Measurements from ENCODE around the gene LYST. TPM values are rescaled to one million over a fixed set of nuclear protein-coding genes. Genes with fewer than 3 reads are reported as not detected.
A peak's percentile ranks its signal among the peaks of the same experiment; 100 is the strongest.

LYST gene
- total and polyA plus RNA-seq, 10 of the 15 experiments (the other 5 are each of a cell fraction or from before 2014, with no cell fraction given), result 3.3 to 28.1 (median 5.6) TPM

- no peak for TF ChIP-seq ZNF687 (IDR thresholded peaks at IDR 0.05)
Measured at GRCh38 chr1:235893840-235894239, 27.1 kb upstream of the LYST start (continued).

GRCh38 chr1:235892734-235893413 lies 26.2 kb upstream of the LYST start:
- WGBS (ENCODE audit: insufficient coverage, insufficient replicate concordance, low lambda C conversion rate, missing lambda C conversion rate), result 77% methylated on average over 5 of the region's 5 CpGs
- H3K4me3 ChIP-seq, result 0 out of 2 replicates have a peak overlapping the region, but pooled peaks have one; percentile 4
- intact Hi-C loops (cut with micrococcal nuclease; ENCODE audit: unreplicated experiment), result no loop called here
- H3K27ac ChIP-seq (ENCODE audit: control insufficient read depth, insufficient read depth), result peak overlapping the region; percentile 54; the same call in 1 of the 2 replicates
- no peaks in the 10 kb centered on the region for H3K27me3 ChIP-seq (replicated peaks in 1 of 2; ENCODE audit: control insufficient read depth in 2 of 2, insufficient read depth in 2 of 2, low read length in 1 of 2)
- no peak overlapping the region for H3K9ac ChIP-seq (ENCODE audit: control insufficient read depth, insufficient read depth, low read length)
- ChIA-PET RAD21 (ENCODE audit: unreplicated experiment) (interaction anchor here (0.5 to 1.7 kb wide), 8 partner anchors 16 to 430 kb away, joined by 3 to 7 read pairs (median 4); no protein-coding TSS in a partner anchor), POLR2A (interaction anchor here (0.8 to 1.7 kb wide), 4 partner anchors 16 to 79 kb away, joined by 3 to 4 read pairs (median 4); no protein-coding TSS in a partner anchor), CTCF (interaction anchor here (1.2 to 2.5 kb wide), 7 partner anchors 10 to 79 kb away, joined by 3 to 7 read pairs (median 3); partner anchors contain the start of gene LYST), SMC1A (ENCODE audit: uncharacterized antibody, unreplicated experiment) (interaction anchor here (0.9 to 2.8 kb wide), 15 partner anchors 10 to 108 kb away, joined by 3 to 11 read pairs (median 5); no protein-coding TSS in a partner anchor)
- FAIRE-seq (no peak), ATAC-seq (0 out of 3 replicates have a peak, but pooled peaks have one; percentile 19), DNase-seq (ENCODE audit: low read depth, low spot score) (no peak)
- TF ChIP-seq IRF3 (IDR thresholded peaks at IDR 0.05) (no peak), IKZF1 (conservative IDR thresholded peaks at IDR 0.05) (0 out of 2 replicates have a peak, but pooled peaks have one; percentile 12), RUNX3 (IDR thresholded peaks at IDR 0.05; ENCODE audit: low read length) (peak; percentile 24; the same call in 1 of the 2 replicates), MTA2 (IDR thresholded peaks at IDR 0.05; ENCODE audit: low read depth) (0 out of 2 replicates have a peak, but pooled peaks have one; percentile 14), TCF3 (IDR thresholded peaks at IDR 0.05; ENCODE audit: borderline replicate concordance, insufficient read depth, low read depth, low read length) (no peak), TARDBP (IDR thresholded peaks at IDR 0.05; ENCODE audit: borderline replicate concordance) (no peak), IKZF2 (IDR thresholded peaks at IDR 0.05) (peak; percentile 49 to 62; a peak in 2 of 4 replicates), BMI1 (IDR thresholded peaks at IDR 0.05; ENCODE audit: borderline replicate concordance) (no peak), YY1 (IDR thresholded peaks at IDR 0.05; ENCODE audit: low read depth, low read length) (no peak), SPI1 (IDR thresholded peaks at IDR 0.05; ENCODE audit: borderline replicate concordance, insufficient read depth, low read depth, low read length) (peak; percentile 85)
- H4K20me1 ChIP-seq (ENCODE audit: control insufficient read depth, insufficient read depth), result no peaks in the 10 kb centered on the region
- in situ Hi-C loops (cut with MboI), result loop anchor here (5.0 kb wide), 1 partner anchor 44 kb away; no protein-coding TSS in a partner anchor
- BruUV-seq (replicated peaks), result no TSS peak
- H3K36me3 ChIP-seq (ENCODE audit: control insufficient read depth in 2 of 2, insufficient read depth in 2 of 2, low read length in 1 of 2), result no peaks in the 10 kb centered on the region
- H3K9me3 ChIP-seq (replicated peaks; ENCODE audit: control insufficient read depth, insufficient read depth, low read length), result no peaks in the 10 kb centered on the region; the same call in 1 of the 3 replicates
- peak overlapping the region; percentile 15; the same call in 1 of the 2 replicates for H2AFZ ChIP-seq (ENCODE audit: control insufficient read depth, low read depth, low read length)
- peak overlapping the region; percentile 5 for H3K4me2 ChIP-seq (ENCODE audit: control insufficient read depth, insufficient read depth)
- no peaks in the 10 kb centered on the region for H3K79me2 ChIP-seq (ENCODE audit: control insufficient read depth, insufficient read depth, low read length)
- peaks cover 18% of the 10 kb centered on the region for H3K4me1 ChIP-seq (ENCODE audit: control insufficient read depth, insufficient read depth, low read length)
